ENCODE measurements around the gene BASP1.

Gene BASP1

DNA sequence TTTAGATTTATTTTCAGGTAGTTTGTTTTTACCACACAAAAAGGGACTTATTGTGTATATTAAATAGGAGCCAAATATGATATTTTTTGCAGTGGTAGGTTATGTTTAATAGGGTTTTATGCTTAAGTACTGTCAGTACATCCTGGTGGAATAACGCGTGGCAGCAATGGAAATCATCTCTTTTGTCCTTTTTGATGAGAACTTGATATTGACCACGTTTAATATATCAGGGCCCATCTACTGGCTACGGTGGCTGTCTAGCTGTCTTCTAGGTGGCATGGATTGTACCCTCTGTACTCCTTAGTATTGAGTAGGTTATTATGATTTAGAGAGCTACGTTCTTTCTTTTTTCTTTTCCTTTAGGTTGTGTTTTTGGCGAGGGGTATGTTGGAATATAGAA is 2.6 kb downstream of the BASP1 start:
- TF ChIP-seq ZC3H10 (CRISPR knock-in tag; IDR thresholded peaks at IDR 0.05) (no peak), ESRRG (CRISPR knock-in tag; IDR thresholded peaks at IDR 0.05) (no peak), TOX (CRISPR knock-in tag; IDR thresholded peaks at IDR 0.05; ENCODE audit: borderline replicate concordance) (no peak), RARB (CRISPR knock-in tag; IDR thresholded peaks at IDR 0.05) (no peak)
- TF ChIP-seq, protein P1, sequence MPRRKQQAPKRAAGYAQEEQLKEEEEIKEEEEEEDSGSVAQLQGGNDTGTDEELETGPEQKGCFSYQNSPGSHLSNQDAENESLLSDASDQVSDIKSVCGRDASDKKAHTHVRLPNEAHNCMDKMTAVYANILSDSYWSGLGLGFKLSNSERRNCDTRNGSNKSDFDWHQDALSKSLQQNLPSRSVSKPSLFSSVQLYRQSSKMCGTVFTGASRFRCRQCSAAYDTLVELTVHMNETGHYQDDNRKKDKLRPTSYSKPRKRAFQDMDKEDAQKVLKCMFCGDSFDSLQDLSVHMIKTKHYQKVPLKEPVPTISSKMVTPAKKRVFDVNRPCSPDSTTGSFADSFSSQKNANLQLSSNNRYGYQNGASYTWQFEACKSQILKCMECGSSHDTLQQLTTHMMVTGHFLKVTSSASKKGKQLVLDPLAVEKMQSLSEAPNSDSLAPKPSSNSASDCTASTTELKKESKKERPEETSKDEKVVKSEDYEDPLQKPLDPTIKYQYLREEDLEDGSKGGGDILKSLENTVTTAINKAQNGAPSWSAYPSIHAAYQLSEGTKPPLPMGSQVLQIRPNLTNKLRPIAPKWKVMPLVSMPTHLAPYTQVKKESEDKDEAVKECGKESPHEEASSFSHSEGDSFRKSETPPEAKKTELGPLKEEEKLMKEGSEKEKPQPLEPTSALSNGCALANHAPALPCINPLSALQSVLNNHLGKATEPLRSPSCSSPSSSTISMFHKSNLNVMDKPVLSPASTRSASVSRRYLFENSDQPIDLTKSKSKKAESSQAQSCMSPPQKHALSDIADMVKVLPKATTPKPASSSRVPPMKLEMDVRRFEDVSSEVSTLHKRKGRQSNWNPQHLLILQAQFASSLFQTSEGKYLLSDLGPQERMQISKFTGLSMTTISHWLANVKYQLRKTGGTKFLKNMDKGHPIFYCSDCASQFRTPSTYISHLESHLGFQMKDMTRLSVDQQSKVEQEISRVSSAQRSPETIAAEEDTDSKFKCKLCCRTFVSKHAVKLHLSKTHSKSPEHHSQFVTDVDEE (CRISPR knock-in tag; IDR thresholded peaks at IDR 0.05): no peak
- no peak for ATAC-seq

DNA sequence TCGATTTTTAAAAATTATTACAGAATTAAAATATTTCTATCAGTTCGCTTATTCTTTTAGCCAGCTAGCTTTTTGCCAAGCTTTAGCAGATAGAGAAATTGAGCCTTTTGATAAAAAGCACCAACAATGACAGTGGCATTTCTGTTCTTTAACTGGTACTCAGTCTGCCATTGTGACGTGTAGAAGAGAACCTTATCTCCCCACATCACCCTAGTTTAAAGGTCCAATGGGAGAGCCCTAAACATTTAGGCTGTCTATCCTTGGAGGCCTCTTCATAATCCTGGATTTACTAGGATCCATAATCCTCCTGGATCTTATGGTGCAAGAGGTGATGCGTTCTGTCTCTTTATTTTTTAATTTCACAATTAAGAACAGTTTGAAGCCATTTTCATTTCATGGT is 3.0 kb downstream of the BASP1 start:
- TF ChIP-seq PATZ1 (CRISPR knock-in tag; IDR thresholded peaks at IDR 0.05; ENCODE audit: borderline replicate concordance) (no peak), TCF4 (CRISPR knock-in tag; IDR thresholded peaks at IDR 0.05; ENCODE audit: borderline replicate concordance) (no peak), BACH2 (CRISPR knock-in tag; IDR thresholded peaks at IDR 0.05; ENCODE audit: borderline replicate concordance) (no peak), ARNTL (CRISPR knock-in tag; IDR thresholded peaks at IDR 0.05; ENCODE audit: borderline replicate concordance, low read depth) (no peak), ZFP3 (CRISPR knock-in tag; IDR thresholded peaks at IDR 0.05) (no peak)
- no peak for ATAC-seq

DNA sequence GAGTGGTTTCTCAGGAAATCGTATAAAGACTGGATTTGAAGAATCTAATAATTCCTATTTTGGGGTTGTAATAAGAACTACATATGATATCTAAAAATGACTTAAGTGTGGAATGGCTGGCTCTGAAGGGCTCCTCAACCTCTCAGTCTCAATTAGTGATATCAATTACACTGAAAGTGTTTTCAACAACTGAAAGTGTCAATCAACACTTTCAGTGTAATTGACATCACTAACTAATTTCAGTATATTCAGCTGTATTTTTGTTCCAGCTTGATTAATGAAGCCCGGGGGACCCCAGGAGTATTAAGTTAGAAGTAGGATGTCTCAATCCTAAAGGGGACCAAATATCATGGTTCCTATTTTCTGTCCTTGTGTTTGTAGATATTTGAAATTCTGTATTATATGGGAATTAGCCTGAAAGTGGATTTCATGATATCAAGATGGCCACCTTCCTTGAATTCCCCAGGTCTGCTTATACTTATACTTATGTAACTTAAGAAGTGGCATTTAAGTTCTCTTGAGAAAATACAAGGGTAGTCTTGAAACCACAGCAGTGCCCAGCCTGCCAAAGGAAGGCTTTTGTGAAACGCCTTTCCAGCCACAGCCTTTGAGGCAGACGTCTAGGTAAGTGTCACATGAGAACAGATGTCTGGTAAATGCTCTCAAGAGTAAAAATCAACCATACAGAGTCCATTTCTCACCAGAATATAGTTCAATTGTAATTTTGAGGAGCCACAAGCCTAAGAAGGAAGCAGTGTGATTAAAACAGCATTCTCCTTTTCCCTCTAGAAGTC is 4.6 kb downstream of the BASP1 start:
- no peak for TF ChIP-seq ESRRG (CRISPR knock-in tag; IDR thresholded peaks at IDR 0.05)
- no peak for TF ChIP-seq ZC3H10 (CRISPR knock-in tag; IDR thresholded peaks at IDR 0.05)
- no peak for TF ChIP-seq CSRNP3 (CRISPR knock-in tag; IDR thresholded peaks at IDR 0.05)
- no peak for TF ChIP-seq CREB5 (CRISPR knock-in tag; IDR thresholded peaks at IDR 0.05; ENCODE audit: low read depth)
- TF ChIP-seq POU6F1 (CRISPR knock-in tag; IDR thresholded peaks at IDR 0.05; ENCODE audit: borderline replicate concordance, low read depth): no peak
- peak; percentile 5; the same call in 2 of the 3 replicates for ATAC-seq

DNA sequence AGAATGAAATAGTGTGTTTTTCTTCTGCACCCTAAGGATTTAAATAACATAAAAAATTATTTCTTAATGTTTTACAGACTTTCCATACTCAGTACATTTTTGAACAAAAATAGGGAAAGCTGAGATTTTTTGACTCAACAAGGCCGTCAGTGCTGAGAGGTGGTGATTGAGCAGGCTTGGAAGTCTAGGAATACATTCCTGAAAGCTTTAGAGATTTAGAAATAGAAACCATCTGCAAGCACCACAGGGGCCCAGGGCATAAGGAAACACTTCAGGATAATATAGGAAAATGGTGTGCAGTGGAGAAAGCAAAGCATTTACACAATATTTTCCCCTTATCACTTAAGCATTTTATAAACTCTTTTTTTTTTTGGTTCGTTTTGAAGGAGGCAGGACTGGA is 5.2 kb downstream of the BASP1 start:
- ATAC-seq: peak; percentile 23; the same call in 1 of the 3 replicates
- TF ChIP-seq TCF4 (CRISPR knock-in tag; IDR thresholded peaks at IDR 0.05; ENCODE audit: borderline replicate concordance): no peak
- TF ChIP-seq, protein P1 (CRISPR knock-in tag; IDR thresholded peaks at IDR 0.05): no peak
- TF ChIP-seq CSRNP3 (CRISPR knock-in tag; IDR thresholded peaks at IDR 0.05): no peak
- TF ChIP-seq ZC3H10 (CRISPR knock-in tag; IDR thresholded peaks at IDR 0.05): no peak
- TF ChIP-seq ZNF70 (CRISPR knock-in tag; IDR thresholded peaks at IDR 0.05): no peak
- TF ChIP-seq ZNF8 (CRISPR knock-in tag; IDR thresholded peaks at IDR 0.05): no peak
- no peak for TF ChIP-seq PATZ1 (CRISPR knock-in tag; IDR thresholded peaks at IDR 0.05; ENCODE audit: borderline replicate concordance)
- TF ChIP-seq ESRRG (CRISPR knock-in tag; IDR thresholded peaks at IDR 0.05): no peak
- TF ChIP-seq ARNTL (CRISPR knock-in tag; IDR thresholded peaks at IDR 0.05; ENCODE audit: borderline replicate concordance, low read depth): no peak
- TF ChIP-seq RARB (CRISPR knock-in tag; IDR thresholded peaks at IDR 0.05): no peak
- TF ChIP-seq CREB5 (CRISPR knock-in tag; IDR thresholded peaks at IDR 0.05; ENCODE audit: low read depth): no peak
